ENCODE results near the gene SLC36A4. TPM values are rescaled to one million over a fixed set of nuclear protein-coding genes. Genes with fewer than 3 reads are reported as not detected.

SLC36A4 gene
- total RNA-seq, 2 experiments from 2014 or later: 3.0 to 4.2 TPM

DNA sequence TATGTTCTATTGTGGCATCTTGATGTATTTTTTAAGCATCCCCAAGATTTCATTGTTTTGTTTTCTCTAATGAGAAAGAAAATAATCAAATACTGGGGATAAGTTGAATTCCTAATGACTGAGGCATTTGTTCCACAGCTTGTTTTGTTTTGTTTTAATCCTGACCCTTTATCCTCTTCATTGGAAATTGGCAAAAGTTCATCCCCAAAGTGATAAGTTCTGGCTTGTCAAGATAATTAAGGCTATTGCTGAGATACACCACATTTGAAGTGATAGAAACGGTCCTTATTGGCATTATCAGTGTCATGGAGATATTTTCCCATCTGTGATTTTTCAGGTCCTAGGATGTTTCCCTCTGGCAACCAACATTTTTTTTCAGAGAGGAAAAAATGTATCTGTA, 65.0 kb downstream of the SLC36A4 start:
- BruUV-seq (replicated peaks): no TSS peak
- intact Hi-C loops (cut with micrococcal nuclease; ENCODE audit: unreplicated experiment): no loop called here
- no peak for TF ChIP-seq EZH2phosphoT487 (IDR thresholded peaks at IDR 0.05; ENCODE audit: borderline replicate concordance, low read depth, low read length)
- TF ChIP-seq, protein P1, sequence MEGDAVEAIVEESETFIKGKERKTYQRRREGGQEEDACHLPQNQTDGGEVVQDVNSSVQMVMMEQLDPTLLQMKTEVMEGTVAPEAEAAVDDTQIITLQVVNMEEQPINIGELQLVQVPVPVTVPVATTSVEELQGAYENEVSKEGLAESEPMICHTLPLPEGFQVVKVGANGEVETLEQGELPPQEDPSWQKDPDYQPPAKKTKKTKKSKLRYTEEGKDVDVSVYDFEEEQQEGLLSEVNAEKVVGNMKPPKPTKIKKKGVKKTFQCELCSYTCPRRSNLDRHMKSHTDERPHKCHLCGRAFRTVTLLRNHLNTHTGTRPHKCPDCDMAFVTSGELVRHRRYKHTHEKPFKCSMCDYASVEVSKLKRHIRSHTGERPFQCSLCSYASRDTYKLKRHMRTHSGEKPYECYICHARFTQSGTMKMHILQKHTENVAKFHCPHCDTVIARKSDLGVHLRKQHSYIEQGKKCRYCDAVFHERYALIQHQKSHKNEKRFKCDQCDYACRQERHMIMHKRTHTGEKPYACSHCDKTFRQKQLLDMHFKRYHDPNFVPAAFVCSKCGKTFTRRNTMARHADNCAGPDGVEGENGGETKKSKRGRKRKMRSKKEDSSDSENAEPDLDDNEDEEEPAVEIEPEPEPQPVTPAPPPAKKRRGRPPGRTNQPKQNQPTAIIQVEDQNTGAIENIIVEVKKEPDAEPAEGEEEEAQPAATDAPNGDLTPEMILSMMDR (conservative IDR thresholded peaks at IDR 0.05; ENCODE audit: low read length): no peak

DNA sequence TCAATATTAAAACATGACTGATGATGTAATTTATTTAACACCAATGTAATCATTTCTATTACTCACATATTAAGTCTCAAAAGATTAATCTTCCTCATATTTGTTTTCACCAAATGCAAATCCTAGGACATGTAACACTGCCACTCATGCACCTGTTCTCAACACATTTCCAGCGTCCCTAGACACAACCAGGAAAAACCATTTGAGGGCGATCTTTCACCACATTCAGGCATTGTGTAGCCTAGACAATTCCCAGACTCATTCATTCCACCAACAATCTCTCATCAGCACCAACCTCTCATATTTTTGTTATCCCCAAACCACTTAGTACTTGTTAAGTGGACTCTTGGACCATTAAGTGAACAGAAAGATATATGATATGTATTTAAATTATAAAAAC, 66.1 kb downstream of the SLC36A4 start:
- H3K9me3 ChIP-seq (ENCODE audit: low read length): no peaks in the 10 kb centered on the region
- no peaks in the 10 kb centered on the region for H3K9me2 ChIP-seq (ENCODE audit: insufficient read depth, low read length)
- H3K4me2 ChIP-seq (ENCODE audit: low read length): no peak overlapping the region
- no peak for TF ChIP-seq EZH2phosphoT487 (IDR thresholded peaks at IDR 0.05; ENCODE audit: borderline replicate concordance, low read depth, low read length)
- TF ChIP-seq, protein P1 (conservative IDR thresholded peaks at IDR 0.05; ENCODE audit: low read length): peak; percentile 54
- no peaks in the 10 kb centered on the region for H3K36me3 ChIP-seq (ENCODE audit: insufficient read depth, low read length)
- no peak overlapping the region for H3K27ac ChIP-seq (ENCODE audit: low read depth, low read length, poor library complexity, severe bottlenecking)
- H4K20me1 ChIP-seq (ENCODE audit: insufficient read depth, low read length): no peaks in the 10 kb centered on the region
- ChIA-PET CTCF (ENCODE audit: unreplicated experiment) (no interaction called here), POLR2A (no interaction called here)
- no peaks in the 10 kb centered on the region for H3K79me2 ChIP-seq (ENCODE audit: insufficient read depth, low read depth, low read length)
- peak; percentile 11 for DNase-seq (ENCODE audit: low spot score)
- no peak overlapping the region for H2AFZ ChIP-seq (ENCODE audit: low read length)
- intact Hi-C loops (cut with micrococcal nuclease; ENCODE audit: unreplicated experiment): no loop called here
- no peak overlapping the region for H3K4me3 ChIP-seq (ENCODE audit: low read depth, low read length, poor library complexity, severe bottlenecking)
- no TSS peak for BruUV-seq (replicated peaks)
- no peaks in the 10 kb centered on the region for H3K4me1 ChIP-seq (ENCODE audit: insufficient read depth, low read length, poor library complexity, severe bottlenecking)

More for the DNA sequence above, 65.0 kb downstream of the SLC36A4 start:
- Histone ChIP-seq H2AFZ (ENCODE audit: low read length) (no peak overlapping the region), H3K27ac (ENCODE audit: low read depth, low read length, poor library complexity, severe bottlenecking) (no peak overlapping the region), H3K79me2 (ENCODE audit: insufficient read depth, low read depth, low read length) (no peaks in the 10 kb centered on the region), H3K9me2 (ENCODE audit: insufficient read depth, low read length) (no peaks in the 10 kb centered on the region), H3K9me3 (ENCODE audit: low read length) (no peaks in the 10 kb centered on the region), H3K4me1 (ENCODE audit: insufficient read depth, low read length, poor library complexity, severe bottlenecking) (no peaks in the 10 kb centered on the region), H3K36me3 (ENCODE audit: insufficient read depth, low read length) (no peaks in the 10 kb centered on the region), H4K20me1 (ENCODE audit: insufficient read depth, low read length) (no peaks in the 10 kb centered on the region), H3K4me2 (ENCODE audit: low read length) (no peak overlapping the region), H3K4me3 (ENCODE audit: low read depth, low read length, poor library complexity, severe bottlenecking) (no peak overlapping the region)
- ChIA-PET CTCF (ENCODE audit: unreplicated experiment) (no interaction called here), POLR2A (no interaction called here)
- DNase-seq (ENCODE audit: low spot score): no peak

DNA sequence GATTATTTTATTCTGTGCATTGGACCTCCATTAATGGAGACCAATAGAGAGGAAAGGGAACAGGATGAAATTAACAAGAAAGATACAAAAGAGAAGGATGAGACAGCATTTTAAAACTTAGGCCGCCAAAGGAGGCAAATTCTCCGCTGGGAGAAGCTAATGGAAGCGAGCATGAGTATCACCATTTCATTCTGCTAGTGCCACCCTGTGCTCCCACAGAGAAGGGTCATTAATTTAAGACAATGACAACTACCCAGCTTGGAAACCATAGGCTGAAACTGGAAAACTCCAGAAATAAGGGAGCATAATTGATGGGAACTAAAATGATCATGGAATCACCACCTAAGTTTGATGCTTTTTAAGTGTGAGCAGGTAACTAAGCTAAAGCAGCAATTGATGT, 69.2 kb downstream of the SLC36A4 start:
- Histone ChIP-seq H3K9me3 (ENCODE audit: low read length) (no peaks in the 10 kb centered on the region), H4K20me1 (ENCODE audit: insufficient read depth, low read length) (no peaks in the 10 kb centered on the region), H2AFZ (ENCODE audit: low read length) (no peak overlapping the region), H3K79me2 (ENCODE audit: insufficient read depth, low read depth, low read length) (no peaks in the 10 kb centered on the region), H3K36me3 (ENCODE audit: insufficient read depth, low read length) (no peaks in the 10 kb centered on the region), H3K27ac (ENCODE audit: low read depth, low read length, poor library complexity, severe bottlenecking) (no peak overlapping the region), H3K4me1 (ENCODE audit: insufficient read depth, low read length, poor library complexity, severe bottlenecking) (no peaks in the 10 kb centered on the region), H3K4me3 (ENCODE audit: low read depth, low read length, poor library complexity, severe bottlenecking) (no peak overlapping the region), H3K9me2 (ENCODE audit: insufficient read depth, low read length) (no peaks in the 10 kb centered on the region), H3K4me2 (ENCODE audit: low read length) (no peak overlapping the region)
- CTCF ChIA-PET (ENCODE audit: unreplicated experiment): no interaction called here
- DNase-seq (ENCODE audit: low spot score): no peak
- BruUV-seq (replicated peaks): no TSS peak
- no peak for TF ChIP-seq EZH2phosphoT487 (IDR thresholded peaks at IDR 0.05; ENCODE audit: borderline replicate concordance, low read depth, low read length)
- TF ChIP-seq, protein P1 (conservative IDR thresholded peaks at IDR 0.05; ENCODE audit: low read length): no peak
- POLR2A ChIA-PET: interaction anchor here (0.6 kb wide), 1 partner anchor 558 kb away, joined by 3 read pairs; no protein-coding TSS in a partner anchor
- intact Hi-C loops (cut with micrococcal nuclease; ENCODE audit: unreplicated experiment): no loop called here

All from OCI-LY7 (cell line).